SK-N-SH (cell line): Measurements from ENCODE around the gene SHCBP1. TPM values are rescaled to one million over a fixed set of nuclear protein-coding genes. Genes with fewer than 3 reads are reported as not detected.

Experiments
- CTCF ChIA-PET: fragments of 300-600, 350-600 bp; formaldehyde crosslinking; extraction: SDS; loops from one replicate; lab custom pipeline; 2021; lab: Yijun Ruan, JAX
- POLR2A ChIA-PET: fragments of 350-600 bp; sonication (Branson Sonifier 250); formaldehyde crosslinking; extraction: SDS; loops from one replicate; lab custom pipeline; 2020; ENCODE audit warnings: antibody characterized with exemption, inconsistent platforms; lab: Yijun Ruan, JAX
- DNase-seq: peaks from one replicate; pipeline ENCODE4 v3.0.0; 2012
- H2AFZ ChIP-seq: fragments of 200-600 bp; sonication (generic); 2 replicates; pipeline ENCODE4 v1.8.1; 2016; ENCODE audit warnings: antibody characterized with exemption, mild to moderate bottlenecking, low read depth
- H3F3A ChIP-seq: fragments of 200-600 bp; sonication (generic); replicated peaks from 2 replicates; pipeline ENCODE3; 2016; ENCODE audit warnings: antibody characterized with exemption, mild to moderate bottlenecking; ENCODE audit not compliant: insufficient read depth
- H3K27ac ChIP-seq, 2 experiments: fragments of 200-500 bp in 1 of 2; fragments of 200-600 bp in 1 of 2; sonication (Bioruptor generic) in 1 of 2; sonication (generic), shearing (Covaris generic) in 1 of 2; 2 replicates each; pipeline versions ENCODE4 v1.5.1 to v1.6.1; 2014 to 2016; ENCODE audit warnings: low read depth in 2 of 2, inconsistent platforms in 1 of 2, low read length in 1 of 2, mild to moderate bottlenecking in 1 of 2, mixed read lengths in 1 of 2
- H3K27me3 ChIP-seq: fragments of 200-600 bp; sonication (generic), shearing (Covaris generic); 2 replicates; pipeline ENCODE4 v1.6.1; 2016; ENCODE audit warnings: mixed run types; ENCODE audit not compliant: insufficient read depth
- H3K36me3 ChIP-seq, 2 experiments: fragments of 200-500 bp in 1 of 2; fragments of 200-600 bp in 1 of 2; sonication (Bioruptor generic) in 1 of 2; sonication (generic) in 1 of 2; replicated peaks in 1 of 2; 2 replicates each; pipeline versions ENCODE3 to v1.5.1; 2014 to 2016; ENCODE audit warnings: low read length in 1 of 2, mild to moderate bottlenecking in 1 of 2; ENCODE audit not compliant: insufficient read depth in 2 of 2, control insufficient read depth in 1 of 2
- H3K4me1 ChIP-seq, 2 experiments: fragments of 200-500 bp in 1 of 2; fragments of 200-600 bp in 1 of 2; sonication (Bioruptor generic) in 1 of 2; sonication (generic), shearing (Covaris generic) in 1 of 2; 2 replicates each; pipeline versions ENCODE4 v1.5.1 to v1.6.1; 2014 to 2016; ENCODE audit warnings: low read depth in 1 of 2, low read length in 1 of 2, mixed run types in 1 of 2; ENCODE audit not compliant: insufficient read depth in 2 of 2, control insufficient read depth in 1 of 2
- H3K4me2 ChIP-seq: fragments of 200-600 bp; sonication (generic), shearing (Covaris generic); 2 replicates; pipeline ENCODE4 v1.6.1; 2017; ENCODE audit warnings: mixed run types
- H3K4me3 ChIP-seq, 2 experiments: fragments of 200-500 bp in 1 of 2; fragments of 200-600 bp in 1 of 2; sonication (Bioruptor generic) in 1 of 2; sonication (generic), shearing (Covaris generic) in 1 of 2; 2 replicates each; pipeline versions ENCODE4 v1.5.1 to v1.8.1; 2014 to 2016; ENCODE audit warnings: low read depth in 2 of 2, inconsistent platforms in 1 of 2, low read length in 1 of 2, mild to moderate bottlenecking in 1 of 2, mixed read lengths in 1 of 2, moderate library complexity in 1 of 2
- H3K79me2 ChIP-seq: fragments of 200-600 bp; sonication (generic); 2 replicates; pipeline ENCODE4 v1.8.1; 2017; ENCODE audit warnings: mild to moderate bottlenecking; ENCODE audit not compliant: insufficient read depth
- H3K9ac ChIP-seq: fragments of 200-600 bp; sonication (generic); 2 replicates; pipeline ENCODE4 v1.6.1; 2017; ENCODE audit warnings: mixed run types
- H3K9me2 ChIP-seq: fragments of 200-600 bp; sonication (generic); 2 replicates; pipeline ENCODE4 v1.6.1; 2017; ENCODE audit warnings: mixed run types
- H3K9me3 ChIP-seq: fragments of 200-600 bp; sonication (generic); 2 replicates; pipeline ENCODE4 v1.6.1; 2017; ENCODE audit warnings: mixed run types, mild to moderate bottlenecking, moderate library complexity
- H4K20me1 ChIP-seq: fragments of 200-600 bp; sonication (generic); 2 replicates; pipeline ENCODE4 v1.6.1; 2017; ENCODE audit warnings: mild to moderate bottlenecking, mixed run types; ENCODE audit not compliant: insufficient read depth
- CHD2 ChIP-seq: fragments of 150-350 bp; IDR thresholded peaks from 2 replicates; pipeline ENCODE4 v1.6.1; 2018; ENCODE audit warnings: low read length; ENCODE audit not compliant: partially characterized antibody
- ELF1 ChIP-seq: IDR thresholded peaks from 2 replicates; pipeline ENCODE4 v1.4.0; 2012
- EP300 ChIP-seq, 2 experiments: IDR thresholded peaks; 2 replicates each; pipeline versions ENCODE4 v1.4.0 to v1.6.1; 2012; ENCODE audit warnings: borderline replicate concordance in 1 of 2, low read depth in 1 of 2, low read length in 1 of 2
- FOSL2 ChIP-seq: IDR thresholded peaks from 2 replicates; pipeline ENCODE4 v1.4.0; 2012; ENCODE audit warnings: low read depth, mild to moderate bottlenecking, moderate library complexity, borderline replicate concordance
- FOXJ3 ChIP-seq: sonication (generic); formaldehyde crosslinking; IDR thresholded peaks from 2 replicates; pipeline ENCODE4 v1.5.1; 2020; ENCODE audit warnings: mild to moderate bottlenecking, missing genetic modification reagents
- FOXM1 ChIP-seq: IDR thresholded peaks from 2 replicates; pipeline ENCODE4 v1.4.0; 2012; ENCODE audit warnings: low read depth, mild to moderate bottlenecking
- GABPA ChIP-seq: IDR thresholded peaks from 2 replicates; pipeline ENCODE4 v1.4.0; 2012; ENCODE audit warnings: low read depth, mild to moderate bottlenecking
- GATA2 ChIP-seq: sonication (generic); formaldehyde crosslinking; IDR thresholded peaks from 2 replicates; pipeline ENCODE4 v1.5.0; 2020; ENCODE audit warnings: mild to moderate bottlenecking, missing genetic modification reagents
- JUND ChIP-seq: IDR thresholded peaks from 2 replicates; pipeline ENCODE4 v1.4.0; 2012
- MEF2A ChIP-seq: IDR thresholded peaks from 2 replicates; pipeline ENCODE4 v1.4.0; 2012; ENCODE audit warnings: low read depth, borderline replicate concordance
- MXI1 ChIP-seq: IDR thresholded peaks from 2 replicates; pipeline ENCODE4 v1.6.1; 2012; ENCODE audit warnings: mild to moderate bottlenecking, low read depth, low read length, improper control_type of control experiment
- NRF1 ChIP-seq: IDR thresholded peaks from 2 replicates; pipeline ENCODE4 v1.6.1; 2012; ENCODE audit warnings: low read depth, mild to moderate bottlenecking, low read length
- PBX3 ChIP-seq: IDR thresholded peaks from 2 replicates; pipeline ENCODE4; 2012
- POLR2AphosphoS5 ChIP-seq: IDR thresholded peaks from 2 replicates; pipeline ENCODE4 v1.6.1; 2012; ENCODE audit warnings: low read depth, low read length
- RFX5 ChIP-seq: IDR thresholded peaks from 2 replicates; pipeline ENCODE4 v1.6.1; 2012; ENCODE audit warnings: mild to moderate bottlenecking, improper control_type of control experiment, low read length
- SIN3A ChIP-seq: IDR thresholded peaks from 2 replicates; pipeline ENCODE4 v1.6.1; 2012; ENCODE audit warnings: low read depth, mild to moderate bottlenecking, low read length, moderate library complexity, borderline replicate concordance
- TAF1 ChIP-seq: IDR thresholded peaks from 2 replicates; pipeline ENCODE4 v1.6.1; 2012; ENCODE audit warnings: low read depth, mild to moderate bottlenecking, low read length, moderate library complexity, borderline replicate concordance
- TCF12 ChIP-seq: IDR thresholded peaks from 2 replicates; pipeline ENCODE4 v1.4.0; 2012
- USF1 ChIP-seq: IDR thresholded peaks from 2 replicates; pipeline ENCODE4 v1.4.0; 2012; ENCODE audit warnings: low read depth, borderline replicate concordance
- YY1 ChIP-seq: IDR thresholded peaks from 2 replicates; pipeline ENCODE4 v1.4.0; 2012; ENCODE audit warnings: low read depth, mild to moderate bottlenecking
- WGBS: methylation state at CpG from one replicate; pipeline ENCODE4 v1.1.6; 2017; ENCODE audit warnings: low lambda C conversion rate; 5-methylcytosine and 5-hydroxymethylcytosine counted together
- polyA plus RNA-seq, 3 experiments: library from polyadenylated mRNA; depleted of rRNA; stranded (reverse); fragments of >200 nt; gene quantifications; 2 replicates each; pipeline ENCODE4 v1.2.3, GENCODE V29; 2012
- TF ChIP-seq, protein P1 (sequence below): fragments of 150-350 bp; IDR thresholded peaks from 2 replicates; pipeline ENCODE4 v1.6.1; 2017; ENCODE audit warnings: antibody characterized with exemption, low read length, low read depth, borderline replicate concordance
- TF ChIP-seq, protein P2 (sequence below): IDR thresholded peaks from 2 replicates; pipeline ENCODE4 v1.4.0; 2012; ENCODE audit warnings: low read depth
- TF ChIP-seq, protein P3 (sequence below): IDR thresholded peaks from 2 replicates; pipeline ENCODE4 v1.4.0; 2012; ENCODE audit warnings: low read depth, borderline replicate concordance

SHCBP1 gene
- polyA plus RNA-seq, 1 of the 3 experiments (the other 2 are of a cell fraction), result 12.5 TPM

GRCh38 chr16:46577988-46578579 is 43.1 kb downstream of the SHCBP1 start:
- no peak overlapping the region for H3K4me3 ChIP-seq
- no peaks in the 10 kb centered on the region for H3K9me2 ChIP-seq
- no peaks in the 10 kb centered on the region for H4K20me1 ChIP-seq
- peaks cover 0 to 2% of the 10 kb centered on the region in 2 experiments for H3K36me3 ChIP-seq
- no peak for DNase-seq
- no peak overlapping the region for H2AFZ ChIP-seq
- no peaks in the 10 kb centered on the region for H3K9me3 ChIP-seq
- no peaks in the 10 kb centered on the region for H3F3A ChIP-seq
- WGBS, result 98% methylated on average over 3 of the region's 3 CpGs
- CTCF ChIA-PET, result interaction anchor here (0.6 to 1.4 kb wide), 3 partner anchors 8 to 223 kb away, joined by 3 to 4 read pairs (median 3); no protein-coding TSS in a partner anchor
- H3K9ac ChIP-seq, result no peak overlapping the region
- no peaks in the 10 kb centered on the region for H3K27me3 ChIP-seq
- no peak overlapping the region for H3K4me2 ChIP-seq
- H3K79me2 ChIP-seq, result no peaks in the 10 kb centered on the region
- H3K27ac ChIP-seq, result no peak overlapping the region
- peaks cover 0 to 4% of the 10 kb centered on the region in 2 experiments; a peak in 1 of 4 replicates for H3K4me1 ChIP-seq
- TF ChIP-seq NRF1, result no peak
- no peak for TF ChIP-seq SIN3A
- TF ChIP-seq MEF2A, result no peak
- no peak for TF ChIP-seq MXI1
- TF ChIP-seq PBX3, result no peak
- TF ChIP-seq, protein P1, sequence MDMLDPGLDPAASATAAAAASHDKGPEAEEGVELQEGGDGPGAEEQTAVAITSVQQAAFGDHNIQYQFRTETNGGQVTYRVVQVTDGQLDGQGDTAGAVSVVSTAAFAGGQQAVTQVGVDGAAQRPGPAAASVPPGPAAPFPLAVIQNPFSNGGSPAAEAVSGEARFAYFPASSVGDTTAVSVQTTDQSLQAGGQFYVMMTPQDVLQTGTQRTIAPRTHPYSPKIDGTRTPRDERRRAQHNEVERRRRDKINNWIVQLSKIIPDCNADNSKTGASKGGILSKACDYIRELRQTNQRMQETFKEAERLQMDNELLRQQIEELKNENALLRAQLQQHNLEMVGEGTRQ, result no peak
- no peak for TF ChIP-seq EP300 (IDR thresholded peaks at IDR 0.05; ENCODE audit: borderline replicate concordance in 1 of 2, low read depth in 1 of 2, low read length in 1 of 2)
- TF ChIP-seq ELF1, result no peak
- no peak for TF ChIP-seq POLR2AphosphoS5
- TF ChIP-seq FOXJ3 (CRISPR knock-in tag), result no peak
- no peak for TF ChIP-seq GATA2
- no peak for TF ChIP-seq RFX5
- TF ChIP-seq FOXM1, result no peak
- TF ChIP-seq YY1, result no peak
- TF ChIP-seq GABPA, result no peak
- TF ChIP-seq, protein P2, sequence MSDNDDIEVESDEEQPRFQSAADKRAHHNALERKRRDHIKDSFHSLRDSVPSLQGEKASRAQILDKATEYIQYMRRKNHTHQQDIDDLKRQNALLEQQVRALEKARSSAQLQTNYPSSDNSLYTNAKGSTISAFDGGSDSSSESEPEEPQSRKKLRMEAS, result no peak
- no peak for TF ChIP-seq CHD2
- no peak for TF ChIP-seq TCF12
- TF ChIP-seq, all 33 proteins: peak for 0
- POLR2A ChIA-PET, result no interaction called here

DNA sequence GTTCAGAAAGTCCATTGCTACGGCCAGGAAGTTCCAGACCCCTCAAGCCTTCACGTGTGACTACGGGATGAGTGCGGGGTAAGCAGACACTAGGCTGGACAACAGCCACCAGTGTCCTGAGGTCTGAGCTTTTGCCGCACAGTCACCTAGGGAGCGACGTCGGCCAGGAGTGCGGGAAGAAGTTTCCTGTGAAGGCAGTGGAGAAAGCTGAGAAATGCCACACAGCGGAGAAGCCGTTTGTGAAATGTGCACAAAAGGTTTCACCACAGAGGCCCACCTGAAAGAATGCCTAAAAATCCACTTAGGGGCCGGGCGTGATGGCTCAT is 47.4 kb downstream of the SHCBP1 start:
- POLR2A ChIA-PET, result no interaction called here
- Histone ChIP-seq H3K9ac (no peak overlapping the region), H3K9me3 (no peaks in the 10 kb centered on the region), H2AFZ (peak overlapping the region; percentile 93; the same call in 1 of the 2 replicates), H3F3A (no peaks in the 10 kb centered on the region), H3K27ac (0 out of 4 replicates have a peak overlapping the region, but pooled peaks of 1 of the 2 experiments have one; percentile 12), H3K27me3 (no peaks in the 10 kb centered on the region), H4K20me1 (no peaks in the 10 kb centered on the region), H3K4me3 (no peak overlapping the region), H3K4me1 (peaks cover 0 to 7% of the 10 kb centered on the region in 2 experiments; a peak in 1 of 4 replicates), H3K79me2 (no peaks in the 10 kb centered on the region), H3K4me2 (peak overlapping the region; percentile 21; the same call in 1 of the 2 replicates), H3K36me3 (no peaks in the 10 kb centered on the region), H3K9me2 (no peaks in the 10 kb centered on the region)
- whole genome bisulfite sequencing, result 80% methylated on average over 13 of the region's 13 CpGs
- CTCF ChIA-PET, result interaction anchor here (1.3 kb wide), 1 partner anchor 34 kb away, joined by 3 read pairs; no protein-coding TSS in a partner anchor
- no peak for DNase-seq
- TF ChIP-seq GATA2 (no peak), TAF1 (no peak), RFX5 (no peak), SIN3A (no peak), JUND (no peak), USF1 (no peak), MEF2A (no peak), FOSL2 (no peak), NRF1 (no peak), CHD2 (no peak), TCF12 (no peak)
- TF ChIP-seq, protein P3, sequence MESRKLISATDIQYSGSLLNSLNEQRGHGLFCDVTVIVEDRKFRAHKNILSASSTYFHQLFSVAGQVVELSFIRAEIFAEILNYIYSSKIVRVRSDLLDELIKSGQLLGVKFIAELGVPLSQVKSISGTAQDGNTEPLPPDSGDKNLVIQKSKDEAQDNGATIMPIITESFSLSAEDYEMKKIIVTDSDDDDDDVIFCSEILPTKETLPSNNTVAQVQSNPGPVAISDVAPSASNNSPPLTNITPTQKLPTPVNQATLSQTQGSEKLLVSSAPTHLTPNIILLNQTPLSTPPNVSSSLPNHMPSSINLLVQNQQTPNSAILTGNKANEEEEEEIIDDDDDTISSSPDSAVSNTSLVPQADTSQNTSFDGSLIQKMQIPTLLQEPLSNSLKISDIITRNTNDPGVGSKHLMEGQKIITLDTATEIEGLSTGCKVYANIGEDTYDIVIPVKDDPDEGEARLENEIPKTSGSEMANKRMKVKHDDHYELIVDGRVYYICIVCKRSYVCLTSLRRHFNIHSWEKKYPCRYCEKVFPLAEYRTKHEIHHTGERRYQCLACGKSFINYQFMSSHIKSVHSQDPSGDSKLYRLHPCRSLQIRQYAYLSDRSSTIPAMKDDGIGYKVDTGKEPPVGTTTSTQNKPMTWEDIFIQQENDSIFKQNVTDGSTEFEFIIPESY, result no peak
- TF ChIP-seq, protein P2, result no peak
